IMR-90 (cell line): ENCODE results near the gene ARHGEF10L.

ENCODE experiments used
- CEBPB ChIP-seq: IDR thresholded peaks from 2 replicates; pipeline ENCODE4 v1.6.1; 2012; ENCODE audit warnings: low read depth, low read length, improper control_type of control experiment
- CHD1 ChIP-seq: IDR thresholded peaks from 2 replicates; pipeline ENCODE4 v1.6.1; 2012; ENCODE audit warnings: low read depth, low read length, improper control_type of control experiment
- CTCF ChIP-seq: conservative IDR thresholded peaks from 2 replicates; pipeline ENCODE4 v1.5.1; 2012; ENCODE audit warnings: mild to moderate bottlenecking, low read depth, low read length, improper control_type of control experiment
- ELK1 ChIP-seq: fragments of 150-350 bp; IDR thresholded peaks from 2 replicates; pipeline ENCODE4 v1.6.1; 2016; ENCODE audit warnings: low read depth, mild to moderate bottlenecking, low read length, moderate library complexity, borderline replicate concordance
- MAFK ChIP-seq: IDR thresholded peaks from 2 replicates; pipeline ENCODE4 v1.6.1; 2012; ENCODE audit warnings: low read depth, low read length, improper control_type of control experiment
- POLR2A ChIP-seq: IDR thresholded peaks from 2 replicates; pipeline ENCODE4 v1.6.1; 2012; ENCODE audit warnings: mild to moderate bottlenecking, low read depth, low read length
- RFX5 ChIP-seq: IDR thresholded peaks from 2 replicates; pipeline ENCODE4 v1.8.0; 2012; ENCODE audit warnings: low read depth, mild to moderate bottlenecking, low read length, moderate library complexity
- USF2 ChIP-seq: fragments of 150-350 bp; IDR thresholded peaks from 2 replicates; pipeline ENCODE4 v1.6.1; 2017; ENCODE audit warnings: mild to moderate bottlenecking, antibody characterized with exemption, low read length, low read depth

GRCh38 chr1:17514776-17515175 is 24.7 kb upstream of the ARHGEF10L start:
- TF ChIP-seq POLR2A: no peak
- no peak for TF ChIP-seq CTCF
- no peak for TF ChIP-seq CHD1
- TF ChIP-seq USF2: no peak
- no peak for TF ChIP-seq ELK1
- no peak for TF ChIP-seq MAFK
- TF ChIP-seq RFX5: no peak
- TF ChIP-seq CEBPB: no peak
